Kidney epithelial cell (primary cell): ENCODE data around the gene USP9Y. TPM values are rescaled to one million over a fixed set of nuclear protein-coding genes. Genes with fewer than 3 reads are reported as not detected.

ENCODE experiments used
- DNase-seq: peaks from one replicate; pipeline ENCODE4 v3.0.0-alpha.2; 2010; ENCODE audit warnings: low read depth
- H3K27me3 ChIP-seq: 2 replicates; pipeline ENCODE4 v1.6.0; 2011; ENCODE audit warnings: low read length; ENCODE audit not compliant: control insufficient read depth, insufficient read depth
- H3K36me3 ChIP-seq: 2 replicates; pipeline ENCODE4 v1.5.1; 2011; ENCODE audit warnings: low read length; ENCODE audit not compliant: control insufficient read depth, insufficient read depth
- H3K4me3 ChIP-seq: 2 replicates; pipeline ENCODE4 v1.5.1; 2011; ENCODE audit warnings: low read depth, mild to moderate bottlenecking, control low read depth, low read length
- CTCF ChIP-seq: IDR thresholded peaks from 2 replicates; pipeline ENCODE4 v1.5.1; 2011; ENCODE audit warnings: mild to moderate bottlenecking, moderate library complexity, low read length, control low read depth, inconsistent platforms; ENCODE audit not compliant: insufficient read depth, poor library complexity, severe bottlenecking
- total RNA-seq: library from RNA; depleted of rRNA; stranded (reverse); fragments of >200 nt; gene quantifications from 2 replicates; pipeline ENCODE4 v1.2.3, GENCODE V29; 2015

USP9Y gene
- total RNA-seq, 1 donor from 2014 or later, result 24.6 TPM

- H3K27me3 ChIP-seq, result no peaks in the 10 kb centered on the region
- TF ChIP-seq CTCF, result no peak
- no peaks in the 10 kb centered on the region for H3K36me3 ChIP-seq
- no peak for DNase-seq
- H3K4me3 ChIP-seq, result no peak overlapping the region
These were observed 14.3 kb downstream of the USP9Y start for GRCh38 chrY:12715376-12715775.

DNA sequence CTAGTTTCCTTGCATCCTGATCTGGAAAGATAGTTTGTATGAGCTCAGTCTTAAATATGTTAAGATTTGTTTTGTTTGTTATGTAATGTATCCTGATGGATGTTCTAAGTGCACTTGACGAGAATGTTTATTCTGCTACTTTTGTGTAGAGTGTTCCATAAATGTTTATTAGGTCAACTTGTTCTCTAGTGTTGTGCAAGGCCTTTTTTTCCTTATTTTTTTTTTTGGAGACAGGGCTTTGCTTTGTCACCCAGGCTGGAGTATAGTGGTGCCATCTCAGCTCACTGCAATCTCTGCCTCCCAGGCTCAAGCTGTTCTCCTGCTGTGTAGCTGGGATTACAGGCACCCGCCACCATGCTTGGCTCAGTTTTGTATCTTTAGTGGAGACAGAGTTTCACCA, 28.7 kb downstream of the USP9Y start:
- no peak for DNase-seq
- no peaks in the 10 kb centered on the region for H3K36me3 ChIP-seq
- no peak for TF ChIP-seq CTCF
- H3K27me3 ChIP-seq, result no peaks in the 10 kb centered on the region
- H3K4me3 ChIP-seq, result no peak overlapping the region

- TF ChIP-seq CTCF, result no peak
- Histone ChIP-seq H3K27me3 (no peaks in the 10 kb centered on the region), H3K36me3 (no peaks in the 10 kb centered on the region), H3K4me3 (no peak overlapping the region)
- DNase-seq, result no peak
These were observed 32.6 kb downstream of the USP9Y start for GRCh38 chrY:12733625-12734024.

DNA sequence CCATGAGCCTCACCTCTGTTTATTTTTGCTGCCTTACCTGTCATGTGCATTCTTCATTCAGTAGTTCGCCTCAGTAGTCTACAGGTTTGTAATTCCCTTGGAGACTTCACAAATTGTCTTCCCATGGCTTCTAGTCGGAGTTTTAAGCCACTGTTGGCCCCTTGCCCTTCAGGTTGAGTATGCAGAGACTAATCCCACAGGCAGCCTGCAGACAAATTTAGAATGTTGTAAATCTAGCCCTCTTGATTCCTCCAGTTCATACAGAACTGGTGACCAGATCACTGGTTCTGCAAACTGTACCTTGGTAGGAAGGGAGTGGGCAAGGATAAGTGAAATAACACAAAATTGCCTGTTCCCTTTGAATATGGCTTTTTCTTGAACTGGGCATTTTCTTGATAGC, 33.0 kb downstream of the USP9Y start:
- no peak for DNase-seq
- no peaks in the 10 kb centered on the region for H3K36me3 ChIP-seq
- no peaks in the 10 kb centered on the region for H3K27me3 ChIP-seq
- no peak for TF ChIP-seq CTCF
- H3K4me3 ChIP-seq, result no peak overlapping the region

GRCh38 chrY:12741414-12741813, 40.4 kb downstream of the USP9Y start:
- TF ChIP-seq CTCF, result no peak
- no peak for DNase-seq
- Histone ChIP-seq H3K36me3 (no peaks in the 10 kb centered on the region), H3K27me3 (no peaks in the 10 kb centered on the region), H3K4me3 (no peak overlapping the region)

GRCh38 chrY:12742725-12743124, 41.7 kb downstream of the USP9Y start:
- no peaks in the 10 kb centered on the region for H3K36me3 ChIP-seq
- H3K27me3 ChIP-seq, result no peaks in the 10 kb centered on the region
- no peak overlapping the region for H3K4me3 ChIP-seq
- no peak for TF ChIP-seq CTCF
- DNase-seq, result no peak
